Measurements from ENCODE around the gene SAPCD2. TPM values are rescaled to one million over a fixed set of nuclear protein-coding genes. Genes with fewer than 3 reads are reported as not detected.

The SAPCD2 gene
- total RNA-seq, 2 donors from 2014 or later = 7.2 to 17.2 TPM

DNA sequence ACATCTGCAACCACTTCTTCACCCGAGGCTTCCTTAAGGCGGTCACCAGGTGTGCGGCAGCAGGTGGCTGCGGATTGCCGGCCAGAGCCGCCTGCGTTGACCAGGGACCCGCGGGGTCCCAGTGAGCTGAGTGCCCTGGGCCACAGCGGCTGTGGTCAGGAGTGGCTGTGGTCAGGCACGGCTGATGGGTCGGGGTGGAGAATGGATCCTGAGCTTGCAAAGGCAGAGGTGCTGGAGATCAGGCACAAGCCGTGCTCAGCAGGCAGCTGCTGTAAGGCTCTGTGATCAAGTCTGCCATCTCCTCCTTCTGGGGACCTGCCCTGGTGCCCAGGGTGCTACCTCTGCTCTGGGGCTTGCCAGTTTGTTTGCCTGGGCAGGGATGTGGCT is 9.0 kb upstream of the SAPCD2 start:
- no peak for DNase-seq (ENCODE audit: low spot score)
- H3K36me3 ChIP-seq = no peaks in the 10 kb centered on the region
- WGBS = 81% methylated on average over 13 of the region's 13 CpGs
- intact Hi-C loops (cut with DNase I) = no loop called here
- H3K9me3 ChIP-seq = no peaks in the 10 kb centered on the region
- no peaks in the 10 kb centered on the region for H3K27me3 ChIP-seq (replicated peaks; ENCODE audit: insufficient read depth)
- H3K4me3 ChIP-seq = no peak overlapping the region
- TF ChIP-seq POLR2A (IDR thresholded peaks at IDR 0.05) = no peak
- TF ChIP-seq CTCF (IDR thresholded peaks at IDR 0.05) = no peak
- TF ChIP-seq POLR2AphosphoS5 (IDR thresholded peaks at IDR 0.05) = no peak
- peaks cover 6% of the 10 kb centered on the region for H3K4me1 ChIP-seq (replicated peaks)
- no peak overlapping the region for H3K27ac ChIP-seq

GRCh38 chr9:137078701-137079400 is 8.5 kb upstream of the SAPCD2 start:
- no peak overlapping the region for H3K27ac ChIP-seq
- no peak for TF ChIP-seq POLR2A (IDR thresholded peaks at IDR 0.05)
- TF ChIP-seq CTCF (IDR thresholded peaks at IDR 0.05) = no peak
- TF ChIP-seq POLR2AphosphoS5 (IDR thresholded peaks at IDR 0.05) = no peak
- DNase-seq (ENCODE audit: low spot score) = no peak
- peak overlapping the region in 1 of 2 donors; percentile 65 for H3K4me3 ChIP-seq
- no peaks in the 10 kb centered on the region for H3K27me3 ChIP-seq (replicated peaks; ENCODE audit: insufficient read depth)
- no peaks in the 10 kb centered on the region for H3K36me3 ChIP-seq
- no peaks in the 10 kb centered on the region for H3K9me3 ChIP-seq
- 49% methylated on average over 51 of the region's 51 CpGs for WGBS
- peaks cover 6% of the 10 kb centered on the region for H3K4me1 ChIP-seq (replicated peaks)
- intact Hi-C loops (cut with DNase I) = no loop called here

- Histone ChIP-seq H3K27me3 (replicated peaks; ENCODE audit: insufficient read depth) (no peaks in the 10 kb centered on the region), H3K36me3 (no peaks in the 10 kb centered on the region), H3K27ac (peak overlapping the region; percentile 56 to 75), H3K4me1 (replicated peaks) (peaks cover 6% of the 10 kb centered on the region), H3K4me3 (peak overlapping the region; percentile 58 to 65), H3K9me3 (no peaks in the 10 kb centered on the region)
- intact Hi-C loops (cut with DNase I) = no loop called here
- 16% methylated on average over 30 of the region's 76 CpGs for WGBS
- TF ChIP-seq CTCF (IDR thresholded peaks at IDR 0.05) = no peak
- TF ChIP-seq POLR2A (IDR thresholded peaks at IDR 0.05) = no peak
- no peak for TF ChIP-seq POLR2AphosphoS5 (IDR thresholded peaks at IDR 0.05)
- DNase-seq (ENCODE audit: low spot score) = no peak
These were observed 7.7 kb upstream of the SAPCD2 start for GRCh38 chr9:137077758-137078693.

GRCh38 chr9:137077010-137077747 is 6.8 kb upstream of the SAPCD2 start, which contains the start of gene UAP1L1:
Gene UAP1L1 (plus strand): TSS chr9:137077517. CDS start chr9:137077533, 16 bp downstream.
- Histone ChIP-seq H3K27ac (peak within 1 kb of the TSS; percentile 69 to 75), H3K9me3 (no peaks in the 10 kb centered on the region), H3K36me3 (no peaks in the 10 kb centered on the region), H3K27me3 (replicated peaks; ENCODE audit: insufficient read depth) (no peaks in the 10 kb centered on the region), H3K4me3 (peak within 1 kb of the TSS; percentile 58 to 65), H3K4me1 (replicated peaks) (peaks cover 6% of the 10 kb centered on the region)
- peak; percentile 78 for DNase-seq (ENCODE audit: low spot score)
- intact Hi-C loops (cut with DNase I) = no loop called here
- peak; percentile 59 for TF ChIP-seq POLR2A (IDR thresholded peaks at IDR 0.05)
- TF ChIP-seq POLR2AphosphoS5 (IDR thresholded peaks at IDR 0.05) = peak; percentile 53
- TF ChIP-seq CTCF (IDR thresholded peaks at IDR 0.05) = no peak
- WGBS = 5% methylated on average over 57 of the region's 87 CpGs

All from prostate gland (tissue), 2 donors.